Trophoblast cell (in vitro differentiated cells and primary cell): ENCODE measurements around the gene AFG1L.
"Not testable (repeated sequence)": the region's sequence is repeated elsewhere in the genome, so short reads cannot be mapped to it uniquely, and the experiment has no call there.

Experiments used
- DNase-seq, 2 donors: peaks; one replicate each; pipeline ENCODE4 v3.0.0-alpha.2; 2016
- H2AFZ ChIP-seq: 2 replicates; pipeline ENCODE4 v1.6.1; 2013; ENCODE audit warnings: low read length, moderate library complexity, mild to moderate bottlenecking; ENCODE audit not compliant: insufficient read depth, poor library complexity
- H2AK5ac ChIP-seq: 2 replicates; pipeline ENCODE4 v1.6.1; 2013; ENCODE audit warnings: mild to moderate bottlenecking, low read length
- H2BK120ac ChIP-seq: 2 replicates; pipeline ENCODE4 v1.6.1; 2013; ENCODE audit warnings: low read length, mild to moderate bottlenecking, moderate library complexity; ENCODE audit not compliant: insufficient read depth, poor library complexity
- H2BK12ac ChIP-seq: 2 replicates; pipeline ENCODE4 v1.6.1; 2013; ENCODE audit warnings: mild to moderate bottlenecking, low read length, moderate library complexity
- H2BK5ac ChIP-seq: 2 replicates; pipeline ENCODE4 v1.6.1; 2013; ENCODE audit warnings: low read length, low read depth, moderate library complexity, mild to moderate bottlenecking; ENCODE audit not compliant: poor library complexity
- H3K14ac ChIP-seq: 2 replicates; pipeline ENCODE4 v1.6.1; 2013; ENCODE audit warnings: mild to moderate bottlenecking, low read length
- H3K18ac ChIP-seq: 2 replicates; pipeline ENCODE4 v1.6.1; 2013; ENCODE audit warnings: mild to moderate bottlenecking, low read length
- H3K23ac ChIP-seq: 2 replicates; pipeline ENCODE4 v1.6.1; 2013; ENCODE audit warnings: low read length
- H3K27ac ChIP-seq: 2 replicates; pipeline ENCODE4 v1.5.1; 2013; ENCODE audit warnings: low read depth, mild to moderate bottlenecking, inconsistent platforms, low read length, moderate library complexity
- H3K27me3 ChIP-seq: 2 replicates; pipeline ENCODE4 v1.6.1; 2013; ENCODE audit warnings: inconsistent platforms, mild to moderate bottlenecking, low read length, moderate library complexity; ENCODE audit not compliant: insufficient read depth
- H3K36me3 ChIP-seq, 2 experiments: 1 replicate in 1 of 2; 2 replicates in 1 of 2; pipeline ENCODE4 v1.6.1; 2013; ENCODE audit warnings: low read length in 2 of 2, mild to moderate bottlenecking in 2 of 2, moderate library complexity in 1 of 2; ENCODE audit not compliant: insufficient read depth in 2 of 2, control insufficient read depth in 1 of 2
- H3K4ac ChIP-seq: 2 replicates; pipeline ENCODE4 v1.6.1; 2013; ENCODE audit warnings: low read depth, mild to moderate bottlenecking, low read length, moderate library complexity
- H3K4me1 ChIP-seq, 2 experiments: 1 replicate in 1 of 2; 2 replicates in 1 of 2; pipeline ENCODE4 v1.6.1; 2013; ENCODE audit warnings: low read length in 2 of 2, mild to moderate bottlenecking in 2 of 2, moderate library complexity in 1 of 2; ENCODE audit not compliant: insufficient read depth in 2 of 2, control insufficient read depth in 1 of 2
- H3K4me2 ChIP-seq: 2 replicates; pipeline ENCODE4 v1.6.1; 2013; ENCODE audit warnings: inconsistent platforms, mild to moderate bottlenecking, low read length, moderate library complexity
- H3K4me3 ChIP-seq: 2 replicates; pipeline ENCODE4 v1.5.1; 2013; ENCODE audit warnings: mild to moderate bottlenecking, low read depth, low read length, inconsistent platforms
- H3K79me1 ChIP-seq: one replicate; pipeline ENCODE4 v1.6.1; 2013; ENCODE audit warnings: low read length
- H3K79me2 ChIP-seq: 2 replicates; pipeline ENCODE4 v1.6.1; 2013; ENCODE audit warnings: low read length, mild to moderate bottlenecking; ENCODE audit not compliant: control insufficient read depth, insufficient read depth, poor library complexity
- H3K9ac ChIP-seq: 2 replicates; pipeline ENCODE4 v1.6.1; 2013; ENCODE audit warnings: mild to moderate bottlenecking, low read length
- H3K9me3 ChIP-seq: 2 replicates; pipeline ENCODE4 v1.6.1; 2013; ENCODE audit warnings: low read depth, mild to moderate bottlenecking, control low read depth, inconsistent platforms, low read length; ENCODE audit not compliant: insufficient read depth
- H4K12ac ChIP-seq: 2 replicates; pipeline ENCODE4 v1.6.1; 2013; ENCODE audit warnings: low read depth, mild to moderate bottlenecking, low read length, moderate library complexity
- H4K8ac ChIP-seq: 2 replicates; pipeline ENCODE4 v1.6.1; 2013; ENCODE audit warnings: low read depth, mild to moderate bottlenecking, low read length, moderate library complexity
- H4K91ac ChIP-seq: one replicate; pipeline ENCODE4 v1.6.1; 2013; ENCODE audit warnings: low read depth, mild to moderate bottlenecking, low read length, moderate library complexity
- WGBS: extraction: QIAGEN DNeasy Blood & Tissue Kit; methylation state at CpG from one replicate; pipeline ENCODE4 v1.1.7; 2013; ENCODE audit warnings: missing lambda C conversion rate; ENCODE audit not compliant: insufficient read length, insufficient coverage; ENCODE audit errors: extremely low coverage; 5-methylcytosine and 5-hydroxymethylcytosine counted together

Gene AFG1L

DNA sequence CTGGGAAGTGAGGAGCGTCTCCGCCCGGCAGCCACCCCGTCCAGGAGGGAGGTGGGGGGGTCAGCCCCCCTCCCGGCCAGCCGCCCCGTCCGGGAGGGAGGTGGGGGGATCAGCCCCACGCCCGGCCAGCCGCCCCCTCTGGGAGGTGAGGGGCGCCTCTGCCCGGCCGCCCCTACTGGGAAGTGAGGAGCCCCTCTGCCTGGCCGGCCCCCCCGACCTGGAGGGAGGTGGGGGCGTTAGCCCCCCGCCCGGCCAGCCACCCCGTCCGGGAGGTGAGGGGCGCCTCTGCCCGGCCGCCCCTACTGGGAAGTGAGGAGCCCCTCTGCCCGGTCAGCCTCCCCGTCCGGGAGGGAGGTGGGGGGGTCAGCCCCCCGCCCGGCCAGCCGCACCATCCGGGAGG lies 24.9 kb upstream of the AFG1L start:
- H4K91ac ChIP-seq, H3K14ac ChIP-seq, DNase-seq, H3K79me2 ChIP-seq, H3K9ac ChIP-seq, H3K4ac ChIP-seq, H2BK5ac ChIP-seq, H3K23ac ChIP-seq, H4K8ac ChIP-seq, H2BK12ac ChIP-seq, H4K12ac ChIP-seq, H3K4me2 ChIP-seq, H3K79me1 ChIP-seq, H3K18ac ChIP-seq, H3K4me1 ChIP-seq, H3K27me3 ChIP-seq, H3K4me3 ChIP-seq, H2AFZ ChIP-seq, H3K27ac ChIP-seq, H3K36me3 ChIP-seq, H2BK120ac ChIP-seq, H2AK5ac ChIP-seq, H3K9me3 ChIP-seq: not testable (repeated sequence)
- no CpG with 5 or more reads among the region's 31 CpGs for WGBS

DNA sequence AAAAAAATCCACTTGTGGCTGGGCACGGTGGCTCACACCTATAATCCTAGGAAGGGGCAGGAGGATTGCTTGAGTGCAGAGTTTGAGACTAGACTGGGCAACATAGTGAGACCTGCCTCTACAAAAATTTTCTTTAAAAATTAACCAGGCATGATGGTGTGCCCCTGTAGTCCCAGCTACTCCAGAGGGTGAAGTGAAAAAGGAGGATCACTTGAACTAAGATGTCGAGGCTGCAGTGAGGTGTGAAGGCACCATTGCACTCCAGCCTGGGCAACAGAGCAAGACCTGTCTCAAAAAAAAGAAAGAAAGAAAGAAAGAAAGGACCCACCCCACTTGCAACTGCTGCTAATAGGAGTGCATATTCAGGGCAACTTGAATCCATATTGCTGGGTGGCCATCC lies 20.3 kb upstream of the AFG1L start:
- no peaks in the 10 kb centered on the region for H3K36me3 ChIP-seq
- H3K9ac ChIP-seq: no peak overlapping the region
- H3K9me3 ChIP-seq: no peaks in the 10 kb centered on the region
- H3K4me3 ChIP-seq: no peak overlapping the region
- H3K27ac ChIP-seq: no peak overlapping the region
- no peak overlapping the region for H2AK5ac ChIP-seq
- no peaks in the 10 kb centered on the region for H3K27me3 ChIP-seq
- WGBS: no CpG with 5 or more reads among the region's 2 CpGs
- H2BK12ac ChIP-seq: no peak overlapping the region
- no peak overlapping the region for H2BK120ac ChIP-seq
- H4K91ac ChIP-seq: no peak overlapping the region
- H4K8ac ChIP-seq: no peak overlapping the region
- no peak overlapping the region for H3K18ac ChIP-seq
- no peak overlapping the region for H3K4ac ChIP-seq
- H3K79me2 ChIP-seq: no peaks in the 10 kb centered on the region
- no peak for DNase-seq
- no peak overlapping the region for H3K23ac ChIP-seq
- H2BK5ac ChIP-seq: no peak overlapping the region
- H4K12ac ChIP-seq: no peak overlapping the region
- H3K4me2 ChIP-seq: no peak overlapping the region
- H3K79me1 ChIP-seq: no peaks in the 10 kb centered on the region
- H3K14ac ChIP-seq: no peak overlapping the region
- no peak overlapping the region for H2AFZ ChIP-seq
- H3K4me1 ChIP-seq: peaks cover 0 to 2% of the 10 kb centered on the region in 2 experiments

GRCh38 chr6:108275976-108276375 lies 18.9 kb upstream of the AFG1L start:
- Histone ChIP-seq H3K23ac (no peak overlapping the region), H3K79me1 (no peaks in the 10 kb centered on the region), H2BK12ac (no peak overlapping the region), H3K4me3 (no peak overlapping the region), H2BK5ac (no peak overlapping the region), H4K91ac (no peak overlapping the region), H3K4ac (no peak overlapping the region), H3K9me3 (no peaks in the 10 kb centered on the region), H3K36me3 (no peaks in the 10 kb centered on the region), H2BK120ac (no peak overlapping the region), H2AK5ac (no peak overlapping the region), H3K4me1 (peaks cover 0 to 2% of the 10 kb centered on the region in 2 experiments), H3K18ac (no peak overlapping the region), H3K27me3 (no peaks in the 10 kb centered on the region), H2AFZ (no peak overlapping the region), H3K9ac (no peak overlapping the region), H4K8ac (no peak overlapping the region), H4K12ac (no peak overlapping the region), H3K14ac (no peak overlapping the region), H3K27ac (no peak overlapping the region), H3K4me2 (no peak overlapping the region), H3K79me2 (no peaks in the 10 kb centered on the region)
- WGBS: no CpG with 5 or more reads among the region's 2 CpGs
- DNase-seq: peak in 1 of 2 donors; percentile 58

GRCh38 chr6:108277295-108277694 lies 17.6 kb upstream of the AFG1L start:
- no peak overlapping the region for H3K23ac ChIP-seq

More at GRCh38 chr6:108277295-108277694, 17.6 kb upstream of the AFG1L start:
- Histone ChIP-seq H3K27ac (no peak overlapping the region), H3K9me3 (no peaks in the 10 kb centered on the region), H4K8ac (no peak overlapping the region), H3K79me1 (no peaks in the 10 kb centered on the region), H3K4me1 (peaks cover 0 to 2% of the 10 kb centered on the region in 2 experiments), H2BK12ac (no peak overlapping the region), H3K4me3 (no peak overlapping the region), H3K9ac (no peak overlapping the region), H3K14ac (no peak overlapping the region), H2BK5ac (no peak overlapping the region), H3K18ac (no peak overlapping the region), H3K36me3 (no peaks in the 10 kb centered on the region), H4K91ac (no peak overlapping the region), H2BK120ac (no peak overlapping the region), H2AK5ac (no peak overlapping the region), H3K4ac (no peak overlapping the region), H2AFZ (no peak overlapping the region), H3K27me3 (no peaks in the 10 kb centered on the region), H3K79me2 (no peaks in the 10 kb centered on the region), H3K4me2 (no peak overlapping the region), H4K12ac (no peak overlapping the region)
- no CpG with 5 or more reads among the region's 1 CpG for whole genome bisulfite sequencing
- peak; percentile 47 to 83 for DNase-seq
